GM13977 (cell line): Measurements from ENCODE around the gene USP49.
A peak's percentile ranks its signal among the peaks of the same experiment; 100 is the strongest.
"Not testable (repeated sequence)": the region's sequence is repeated elsewhere in the genome, so short reads cannot be mapped to it uniquely, and the experiment has no call there.

Experiments
- DNase-seq: peaks from one replicate; pipeline ENCODE4 v3.0.0; 2012; ENCODE audit warnings: low spot score
- in situ Hi-C: fragments of 300-500 bp; cut with MboI; formaldehyde crosslinking; loops from one replicate; pipeline ENCODE4 v1.12.0; 2022; ENCODE audit warnings: low sequenced_read_pairs, low pct_unique_long_range_greater_than_20kb, mixed read lengths, inconsistent platforms; ENCODE audit not compliant: unreplicated experiment
- TF ChIP-seq, protein P1 (sequence below): IDR thresholded peaks from 2 replicates; pipeline ENCODE4 v1.5.1; 2012; ENCODE audit warnings: mild to moderate bottlenecking, control low read depth; ENCODE audit not compliant: insufficient read depth; ENCODE audit errors: extremely low read depth, missing control alignments

Gene USP49

DNA sequence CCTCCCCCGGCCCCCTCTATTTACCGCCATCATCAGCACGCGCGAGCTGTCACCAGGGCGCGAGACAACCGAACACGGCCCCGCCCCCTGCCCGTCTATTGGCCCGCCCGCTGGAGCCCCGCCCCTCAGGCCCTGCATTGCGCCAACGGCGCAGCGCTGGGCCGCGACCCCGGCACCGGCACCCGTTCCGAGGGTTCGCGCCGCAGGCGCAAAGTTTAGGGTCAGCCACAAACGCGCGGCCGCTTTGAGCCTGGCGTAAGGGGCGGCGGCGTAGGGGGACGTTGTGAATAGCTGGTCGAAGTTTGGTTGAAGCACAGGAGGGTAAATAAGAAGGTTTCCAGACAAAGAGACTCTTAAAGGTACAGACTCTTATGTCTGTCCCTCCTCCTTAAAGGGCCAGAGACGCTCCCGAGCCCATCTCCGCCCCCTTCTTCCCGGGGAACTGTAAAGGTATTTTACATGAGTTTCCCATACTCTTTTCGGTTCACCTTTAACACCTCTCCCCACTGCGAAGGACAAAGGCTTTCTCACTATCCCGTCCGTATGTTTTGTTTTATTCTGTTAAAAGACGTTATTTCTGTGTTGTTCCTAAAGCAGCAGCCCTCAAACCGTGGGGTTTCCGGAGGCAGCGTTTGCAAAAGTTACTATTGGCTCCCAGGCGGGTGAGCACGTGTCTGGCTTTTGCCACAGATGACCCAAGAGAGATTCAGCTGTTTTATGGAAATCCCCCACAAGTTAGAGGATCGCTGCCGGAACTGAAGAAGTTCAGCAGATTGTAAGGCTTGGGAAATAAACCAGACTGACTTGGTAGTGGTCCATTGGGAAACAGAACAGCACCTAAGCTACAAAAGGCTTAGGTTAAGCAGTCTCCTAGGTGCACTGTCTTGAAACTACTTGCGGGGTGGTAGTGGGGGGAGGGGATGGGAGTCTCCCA, at the start of gene USP49:
USP49 (minus strand) TSS at position 76 of the 934 bp plus-strand sequence. CDS start 88,392 bp downstream, outside the sequence.
- peak; percentile 94 for DNase-seq
- in situ Hi-C loops: no loop called here
- TF ChIP-seq, protein P1, sequence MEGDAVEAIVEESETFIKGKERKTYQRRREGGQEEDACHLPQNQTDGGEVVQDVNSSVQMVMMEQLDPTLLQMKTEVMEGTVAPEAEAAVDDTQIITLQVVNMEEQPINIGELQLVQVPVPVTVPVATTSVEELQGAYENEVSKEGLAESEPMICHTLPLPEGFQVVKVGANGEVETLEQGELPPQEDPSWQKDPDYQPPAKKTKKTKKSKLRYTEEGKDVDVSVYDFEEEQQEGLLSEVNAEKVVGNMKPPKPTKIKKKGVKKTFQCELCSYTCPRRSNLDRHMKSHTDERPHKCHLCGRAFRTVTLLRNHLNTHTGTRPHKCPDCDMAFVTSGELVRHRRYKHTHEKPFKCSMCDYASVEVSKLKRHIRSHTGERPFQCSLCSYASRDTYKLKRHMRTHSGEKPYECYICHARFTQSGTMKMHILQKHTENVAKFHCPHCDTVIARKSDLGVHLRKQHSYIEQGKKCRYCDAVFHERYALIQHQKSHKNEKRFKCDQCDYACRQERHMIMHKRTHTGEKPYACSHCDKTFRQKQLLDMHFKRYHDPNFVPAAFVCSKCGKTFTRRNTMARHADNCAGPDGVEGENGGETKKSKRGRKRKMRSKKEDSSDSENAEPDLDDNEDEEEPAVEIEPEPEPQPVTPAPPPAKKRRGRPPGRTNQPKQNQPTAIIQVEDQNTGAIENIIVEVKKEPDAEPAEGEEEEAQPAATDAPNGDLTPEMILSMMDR: no peak

DNA sequence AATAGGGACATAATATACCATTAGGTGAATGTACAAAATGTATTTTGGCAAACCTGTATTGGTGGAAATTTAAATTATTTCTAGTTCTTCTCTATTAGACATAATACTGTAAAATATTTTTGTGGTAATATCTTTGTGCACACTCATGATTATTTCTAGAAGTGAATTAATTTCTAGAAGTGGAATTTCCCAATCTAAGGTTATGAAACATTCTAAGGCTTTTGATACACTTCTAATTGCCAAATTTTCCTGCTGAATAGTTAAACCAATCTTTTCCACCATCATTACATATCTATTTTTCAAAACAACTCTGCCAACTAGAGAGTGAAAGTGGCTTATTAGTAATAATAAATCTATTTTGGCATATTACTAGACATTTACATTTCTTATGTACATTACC, 48.3 kb upstream of the USP49 start:
- in situ Hi-C loops: no loop called here
- DNase-seq: no peak

DNA sequence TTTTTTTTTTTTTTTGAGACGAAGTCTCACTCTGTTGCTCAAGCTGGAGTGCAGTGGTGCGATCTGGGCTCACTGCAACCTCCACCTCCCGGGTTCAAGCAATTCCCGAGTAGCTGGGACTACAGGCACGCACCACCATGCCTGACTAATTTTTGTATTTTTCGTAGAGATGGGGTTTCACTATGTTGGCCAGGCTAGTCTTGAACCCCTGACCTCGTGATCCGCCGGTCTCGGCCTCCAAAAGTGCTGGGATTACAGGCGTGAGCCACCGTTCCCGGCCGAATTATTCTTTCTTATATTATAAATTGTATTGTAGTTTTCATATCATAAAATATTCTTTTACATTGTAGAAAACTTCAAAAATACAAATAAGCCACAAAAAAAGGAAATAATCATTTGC, 47.7 kb upstream of the USP49 start:
- DNase-seq, in situ Hi-C loops: not testable (repeated sequence)

More for the DNA sequence above, 48.3 kb upstream of the USP49 start:
- TF ChIP-seq, protein P1: no peak

DNA sequence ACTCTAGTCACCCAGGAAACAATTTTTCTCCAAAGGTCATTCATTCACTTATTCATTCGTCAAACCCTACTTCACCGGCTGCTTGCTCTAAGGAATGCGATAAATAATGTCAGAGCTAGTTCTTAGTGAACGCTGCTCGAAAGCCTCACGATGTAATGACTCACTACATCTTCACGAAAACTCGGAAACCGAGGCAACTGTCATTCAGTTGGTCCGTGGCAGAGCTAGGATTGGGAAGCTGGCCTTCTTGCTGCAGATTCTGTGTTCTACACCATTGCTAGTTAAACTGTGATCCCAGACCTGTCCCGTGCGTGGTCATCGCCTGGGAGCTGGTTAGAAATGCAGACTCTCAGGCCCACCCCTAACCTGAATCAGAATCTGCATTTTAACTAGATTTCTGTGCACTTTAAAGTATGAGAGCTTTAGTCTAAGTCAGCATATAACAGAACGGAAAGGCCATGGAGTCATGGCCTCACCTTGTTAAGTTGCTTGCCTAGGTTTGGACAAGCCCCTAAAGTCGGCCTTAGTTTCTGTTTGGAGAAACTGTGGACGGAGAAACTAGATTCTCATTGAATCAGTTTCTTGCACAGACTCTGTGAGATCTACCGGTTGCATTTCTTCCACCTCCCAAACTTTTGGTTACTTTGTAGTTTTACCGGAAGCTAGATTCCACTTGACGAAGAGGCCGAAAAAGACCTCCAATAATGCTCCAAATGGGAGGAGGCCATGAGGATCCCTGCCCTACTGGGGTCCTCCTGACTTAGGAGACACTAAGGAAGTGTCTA, 47.1 kb upstream of the USP49 start:
- in situ Hi-C loops: no loop called here
- TF ChIP-seq, protein P1: no peak
- no peak for DNase-seq

DNA sequence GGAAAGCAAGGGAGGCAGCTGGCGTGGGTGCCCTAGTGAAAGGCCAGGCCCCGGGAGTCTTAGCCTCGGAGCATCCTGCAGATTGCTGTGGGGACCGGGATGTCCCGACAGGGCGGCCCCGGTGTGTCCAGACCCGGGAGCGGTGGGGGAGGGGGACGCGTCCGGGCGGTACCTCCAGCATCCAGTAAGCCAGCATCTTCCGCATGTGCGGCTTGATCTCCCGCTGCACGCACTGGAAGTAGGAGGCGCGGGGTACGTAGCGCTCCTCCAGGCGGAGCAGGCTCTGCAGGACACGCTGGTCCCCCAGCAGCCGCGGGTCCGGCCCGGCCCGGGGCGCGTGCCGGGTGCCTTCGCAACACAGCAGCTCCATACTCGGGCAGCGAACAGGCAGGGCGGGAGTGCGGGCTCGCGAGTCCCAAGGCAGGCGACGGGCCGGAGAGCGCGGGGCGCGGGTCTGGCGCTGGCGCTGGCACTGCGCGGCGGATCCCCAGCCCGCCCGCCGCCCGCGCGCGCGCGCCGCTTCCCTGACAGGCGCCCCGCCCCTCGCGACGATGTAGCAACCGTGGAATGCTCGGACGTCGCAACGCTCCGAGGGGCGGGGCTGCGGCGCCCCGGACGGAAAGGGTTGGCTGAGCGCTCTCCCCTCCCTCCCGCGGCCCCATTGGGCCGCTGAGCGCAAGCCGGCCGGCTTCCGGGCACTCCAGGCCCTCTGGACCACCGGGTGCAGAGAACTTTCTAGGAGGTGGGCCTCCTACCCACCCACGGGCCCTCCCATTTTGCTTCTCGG, 46.3 kb upstream of the USP49 start, which contains the start of gene CCND3:
CCND3 (minus strand) TSS at position 529 of the 787 bp plus-strand sequence; CDS start at position 370, 159 bp downstream.
- TF ChIP-seq, protein P1: no peak
- DNase-seq: peak; percentile 94
- in situ Hi-C loops: no loop called here

DNA sequence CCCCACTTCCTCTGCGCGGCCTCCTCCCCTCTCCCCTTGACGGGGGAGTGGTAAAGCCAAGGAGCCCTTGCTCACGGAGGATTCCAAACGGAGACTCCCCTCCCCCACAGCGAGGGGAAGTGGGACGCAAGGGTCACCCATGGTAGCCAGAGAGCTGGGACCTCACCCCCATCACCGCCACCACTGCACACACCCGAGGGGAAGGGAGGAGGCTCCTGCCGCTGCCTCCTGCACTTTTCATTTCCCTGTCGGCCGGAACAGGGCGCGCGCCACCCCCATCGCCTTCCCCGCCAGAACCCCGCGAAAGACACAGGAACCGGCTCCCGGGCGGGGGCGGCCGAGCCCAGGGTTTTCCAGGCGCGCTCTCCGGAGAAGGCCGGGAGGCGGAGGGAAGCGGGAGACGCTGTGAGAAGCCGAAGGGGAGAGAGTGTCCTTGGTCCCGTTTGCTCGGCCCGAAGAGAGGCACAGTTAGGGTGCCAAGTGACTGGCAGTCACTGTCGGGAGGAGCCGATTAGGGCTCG, 45.6 kb upstream of the USP49 start:
- TF ChIP-seq, protein P1: peak; percentile 2

More for the DNA sequence above, 45.6 kb upstream of the USP49 start:
- no peak for DNase-seq
- in situ Hi-C loops: no loop called here
